Sciatic nerve (tissue), 2 donors: ENCODE results near the gene RNASEH2C. TPM values are rescaled to one million over a fixed set of nuclear protein-coding genes. Genes with fewer than 3 reads are reported as not detected.
"Not testable (repeated sequence)": the region's sequence is repeated elsewhere in the genome, so short reads cannot be mapped to it uniquely, and the experiment has no call there.

ENCODE experiments used
- ATAC-seq: fragments of 200-7000 bp; cut with Tn5 transposase; one replicate; pipeline ENCODE4 v1.9.1; 2020; ENCODE audit warnings: mild to moderate bottlenecking, moderate library complexity
- DNase-seq: peaks from one replicate; pipeline ENCODE4 v3.0.0-alpha.2; 2020; ENCODE audit warnings: low spot score
- intact Hi-C: fragments of 100-400 bp; cut with DNase I; formaldehyde crosslinking; loops from one replicate; pipeline ENCODE4 v1.14.2; 2022
- total RNA-seq: library from RNA; stranded (reverse); fragmentation: NEBNext Ultra II Directional; extraction: Animal tissue kit (Norgen Biotek cat#: 25700); gene quantifications from one replicate; pipeline ENCODE4 v1.2.1, GENCODE V29; 2021
- donor health status: DM: no; HTN: no; CAD: no.
- donor health status: DM: no; HTN: no; CAD: no.

Gene RNASEH2C
- total RNA-seq, 1 donor from 2014 or later: 42.5 TPM

GRCh38 chr11:65698205-65698604, 22.4 kb downstream of the RNASEH2C start:
- intact Hi-C loops: no loop called here
- DNase-seq: no peak
- ATAC-seq: peak; percentile 34

- no peak for DNase-seq
- ATAC-seq: no peak
- intact Hi-C loops: no loop called here
These were observed 23.6 kb downstream of the RNASEH2C start for GRCh38 chr11:65696802-65697552.

GRCh38 chr11:65695459-65696241, 24.9 kb downstream of the RNASEH2C start:
- DNase-seq: no peak
- no peak for ATAC-seq
- intact Hi-C loops: no loop called here

- ATAC-seq (no peak), DNase-seq (no peak)
- intact Hi-C loops: no loop called here
These were observed 28.2 kb downstream of the RNASEH2C start for GRCh38 chr11:65692367-65692766.

- intact Hi-C loops: not testable (repeated sequence)
These were observed 28.8 kb downstream of the RNASEH2C start for GRCh38 chr11:65691847-65692246.

GRCh38 chr11:65685981-65686380, 34.6 kb downstream of the RNASEH2C start:
- DNase-seq: no peak
- intact Hi-C loops: no loop called here

More at GRCh38 chr11:65691847-65692246, 28.8 kb downstream of the RNASEH2C start:
- not testable (repeated sequence) for DNase-seq, ATAC-seq

GRCh38 chr11:65683480-65683879, 37.1 kb downstream of the RNASEH2C start:
- intact Hi-C loops, ATAC-seq, DNase-seq: not testable (repeated sequence)

More at GRCh38 chr11:65685981-65686380, 34.6 kb downstream of the RNASEH2C start:
- ATAC-seq: no peak

GRCh38 chr11:65680192-65680743, 40.3 kb downstream of the RNASEH2C start:
- ATAC-seq: no peak
- DNase-seq: no peak
- intact Hi-C loops: no loop called here

GRCh38 chr11:65672982-65673381, 47.6 kb downstream of the RNASEH2C start:
- no peak for ATAC-seq
- intact Hi-C loops: no loop called here
- no peak for DNase-seq

- intact Hi-C loops: no loop called here
- DNase-seq: no peak
- no peak for ATAC-seq
These were observed 48.3 kb downstream of the RNASEH2C start for GRCh38 chr11:65672180-65672860.

Other genes starting within 250 kb of the RNASEH2C start
- gene MALAT1, start 221.8 kb downstream of the RNASEH2C start, total RNA-seq: 14,857 TPM
- 64.0 TPM for gene SCYL1, start 195.7 kb downstream of the RNASEH2C start, total RNA-seq
- gene LTBP3, start 162.4 kb downstream of the RNASEH2C start, total RNA-seq: 306 TPM
- gene ZNRD2, start 150.3 kb downstream of the RNASEH2C start, total RNA-seq: 23.7 TPM
- 44.1 TPM for gene FAM89B, start 148.3 kb downstream of the RNASEH2C start, total RNA-seq
- 149 TPM for gene EHBP1L1, start 144.7 kb downstream of the RNASEH2C start, total RNA-seq
- gene KCNK7, start 125.0 kb downstream of the RNASEH2C start, total RNA-seq: 1.5 TPM
- 132 TPM for gene MAP3K11, start 106.6 kb downstream of the RNASEH2C start, total RNA-seq
- 23.9 TPM for gene PCNX3, start 105.0 kb downstream of the RNASEH2C start, total RNA-seq
- gene SIPA1, start 82.7 kb downstream of the RNASEH2C start, total RNA-seq: 86.9 TPM
- 95.6 TPM for gene RELA, start 57.9 kb downstream of the RNASEH2C start, total RNA-seq
- 81.5 TPM for gene KAT5, start 8.5 kb downstream of the RNASEH2C start, total RNA-seq
- 12.9 TPM for gene AP5B1, start 60.2 kb upstream of the RNASEH2C start, total RNA-seq
- not detected for gene OVOL1, start 66.3 kb upstream of the RNASEH2C start, total RNA-seq
- gene SNX32, start 113.2 kb upstream of the RNASEH2C start, total RNA-seq: 2.6 TPM
- 437 TPM for gene CFL1, start 137.4 kb upstream of the RNASEH2C start, total RNA-seq
- gene MUS81, start 139.6 kb upstream of the RNASEH2C start, total RNA-seq: 46.9 TPM
- gene EFEMP2, start 152.0 kb upstream of the RNASEH2C start, total RNA-seq: 88.4 TPM
- gene CTSW, start 159.0 kb upstream of the RNASEH2C start, total RNA-seq: 2.5 TPM
- 37.2 TPM for gene FIBP, start 167.7 kb upstream of the RNASEH2C start, total RNA-seq
- gene CCDC85B, start 169.9 kb upstream of the RNASEH2C start, total RNA-seq: 31.0 TPM
- gene FOSL1, start 179.6 kb upstream of the RNASEH2C start, total RNA-seq: 5.6 TPM
- 42.0 TPM for gene C11orf68, start 198.3 kb upstream of the RNASEH2C start, total RNA-seq
- 69.8 TPM for gene DRAP1, start 198.6 kb upstream of the RNASEH2C start, total RNA-seq
- gene TSGA10IP, start 224.7 kb upstream of the RNASEH2C start, total RNA-seq: not detected
- 51.0 TPM for gene SART1, start 240.9 kb upstream of the RNASEH2C start, total RNA-seq